HG02884 (cell line): Measurements from ENCODE around the gene KRT10.
"Not testable (repeated sequence)": the region's sequence is repeated elsewhere in the genome, so short reads cannot be mapped to it uniquely, and the experiment has no call there.

ENCODE experiments used
- ATAC-seq: cut with Tn5 transposase; IDR thresholded peaks from one replicate; pipeline ENCODE4 v1.9.1; 2021; ENCODE audit warnings: mild to moderate bottlenecking, moderate library complexity; ENCODE audit not compliant: unreplicated experiment

The KRT10 gene

GRCh38 chr17:40833882-40834281 is 11.5 kb upstream of the KRT10 start:
- ATAC-seq: no peak

DNA sequence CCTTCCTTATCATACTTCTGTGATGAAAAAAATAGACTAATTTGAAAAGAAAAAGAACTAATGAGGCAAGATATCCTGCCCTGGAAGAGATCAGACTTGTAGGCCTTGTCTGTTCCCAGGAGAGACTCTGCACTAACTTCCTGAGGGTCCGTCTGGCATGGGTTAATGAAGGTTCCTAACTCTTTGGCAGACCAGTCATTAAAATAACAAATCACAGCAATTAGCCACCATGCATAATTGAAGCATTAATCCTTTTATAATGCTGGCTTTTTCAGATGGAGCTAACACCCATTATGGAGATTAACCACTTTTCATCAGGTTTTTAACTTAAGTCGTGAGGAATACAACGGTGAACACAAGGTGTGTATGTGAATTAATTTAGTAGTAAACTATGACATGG is 10.4 kb upstream of the KRT10 start:
- no peak for ATAC-seq

GRCh38 chr17:40830085-40830776 is 7.8 kb upstream of the KRT10 start:
- ATAC-seq: no peak

DNA sequence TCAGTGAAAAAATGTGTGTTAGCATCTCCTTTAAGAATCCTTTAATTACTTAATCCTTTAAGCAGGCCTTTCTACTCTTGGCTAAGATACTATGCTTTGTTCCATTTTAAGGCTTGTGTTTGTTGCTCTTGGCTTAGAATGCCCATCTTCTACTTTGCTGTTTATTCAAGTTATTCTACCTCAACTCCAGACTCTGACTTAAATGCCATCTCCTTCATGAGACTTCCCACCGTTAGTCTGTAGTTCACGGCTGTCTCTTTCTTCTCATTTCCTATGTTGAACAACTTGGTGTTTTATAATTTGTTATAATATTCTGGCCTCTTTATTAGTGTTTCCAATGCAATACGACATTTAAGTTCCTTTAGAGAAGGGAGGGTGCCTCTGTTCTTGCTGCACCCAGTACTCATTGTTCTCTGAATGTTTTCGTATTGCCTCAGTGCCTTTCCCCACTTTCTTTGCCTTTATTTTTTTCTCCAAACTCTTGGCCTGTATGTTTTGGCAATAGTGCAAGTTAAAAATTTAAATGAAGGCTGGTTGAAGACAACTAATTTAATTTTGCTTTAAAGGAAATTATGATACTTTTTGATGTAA is 6.1 kb upstream of the KRT10 start:
- no peak for ATAC-seq

- ATAC-seq: no peak
Measured at GRCh38 chr17:40827746-40828453, 5.5 kb upstream of the KRT10 start.

DNA sequence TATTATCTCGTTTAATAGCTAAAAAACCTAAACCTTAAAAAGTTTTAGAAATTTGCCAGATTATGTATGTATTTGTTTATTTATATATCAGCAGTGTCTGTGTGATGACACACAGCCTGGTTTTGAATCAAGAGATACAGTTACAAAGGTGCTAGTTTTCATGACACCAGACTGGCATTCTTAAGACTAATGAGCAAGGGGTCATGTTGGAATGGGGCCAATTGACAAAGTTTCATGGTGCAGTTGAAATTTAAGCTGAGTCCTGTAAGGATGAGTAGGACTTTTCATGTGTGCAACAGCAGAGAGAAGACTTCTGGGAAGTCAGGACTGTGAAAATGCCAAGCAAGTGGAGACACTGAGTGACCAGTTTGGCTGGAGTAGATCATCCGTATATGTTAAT is 3.2 kb upstream of the KRT10 start:
- no peak for ATAC-seq

- ATAC-seq: no peak
Measured at GRCh38 chr17:40824015-40824832, 1.8 kb upstream of the KRT10 start.

GRCh38 chr17:40821536-40821935 is 878 bp downstream of the KRT10 start:
- ATAC-seq: no peak

- no peak for ATAC-seq
Measured at GRCh38 chr17:40820228-40820838, 2.1 kb downstream of the KRT10 start.

GRCh38 chr17:40819528-40820125 is 2.8 kb downstream of the KRT10 start:
- ATAC-seq: no peak

GRCh38 chr17:40818733-40819527 is 3.5 kb downstream of the KRT10 start:
- peak; percentile 62 for ATAC-seq

DNA sequence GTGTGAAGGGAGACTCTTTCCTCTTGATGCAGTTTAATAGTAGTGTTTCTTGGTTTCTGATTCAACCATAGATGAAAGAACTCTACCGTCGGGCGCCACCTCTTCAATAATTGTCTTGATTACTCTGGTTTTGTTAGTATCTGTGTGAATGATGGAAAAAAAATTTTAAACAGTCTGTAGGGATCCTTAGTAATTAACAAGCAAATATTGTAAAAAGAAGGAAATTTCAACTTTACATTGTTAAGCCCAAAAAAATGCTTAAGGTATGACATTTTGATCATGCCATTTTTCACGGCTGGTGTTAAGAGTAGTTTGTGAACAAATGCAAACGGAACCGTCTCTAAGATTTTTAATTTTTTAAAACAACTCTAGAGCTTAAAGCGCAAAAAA is 4.1 kb downstream of the KRT10 start:
- ATAC-seq: no peak

- no peak for ATAC-seq
Measured at GRCh38 chr17:40817103-40817682, 5.2 kb downstream of the KRT10 start.

DNA sequence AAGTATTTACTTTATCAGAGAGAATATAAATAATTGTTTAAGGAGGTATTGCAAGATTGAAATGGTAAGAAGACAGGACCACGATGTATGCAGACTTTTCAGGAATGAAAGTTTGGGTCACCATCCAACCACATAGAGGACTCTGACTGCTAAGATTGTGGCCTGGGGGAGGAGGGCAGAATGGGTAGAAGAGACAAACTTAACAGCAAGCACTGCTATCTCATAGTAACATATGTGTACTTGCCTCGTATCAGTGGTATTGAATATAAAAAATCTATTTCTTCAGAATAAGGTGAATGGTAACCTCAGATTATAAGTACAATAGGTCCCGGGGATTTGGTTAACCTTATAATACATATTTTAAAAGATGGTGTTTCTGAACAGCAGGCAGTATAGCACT is 5.8 kb downstream of the KRT10 start:
- ATAC-seq: no peak

- no peak for ATAC-seq
Measured at GRCh38 chr17:40815381-40815780, 7.0 kb downstream of the KRT10 start.

DNA sequence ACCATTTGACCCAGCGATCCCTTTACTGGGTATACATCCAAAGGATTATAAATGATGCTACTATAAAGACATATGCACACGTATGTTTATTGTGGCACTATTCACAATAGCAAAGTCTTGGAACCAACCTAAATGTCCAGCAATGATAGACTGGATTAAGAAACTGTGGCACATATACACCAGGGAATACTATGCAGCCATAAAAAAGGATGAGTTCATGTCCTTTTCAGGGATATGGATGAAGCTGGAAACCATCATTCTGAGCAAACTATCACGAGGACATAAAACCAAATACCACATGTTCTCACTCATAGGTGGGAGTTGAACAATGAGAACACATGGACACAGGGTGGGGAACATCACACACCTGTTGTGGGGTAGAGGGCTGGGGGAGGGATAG is 7.8 kb downstream of the KRT10 start:
- not testable (repeated sequence) for ATAC-seq

DNA sequence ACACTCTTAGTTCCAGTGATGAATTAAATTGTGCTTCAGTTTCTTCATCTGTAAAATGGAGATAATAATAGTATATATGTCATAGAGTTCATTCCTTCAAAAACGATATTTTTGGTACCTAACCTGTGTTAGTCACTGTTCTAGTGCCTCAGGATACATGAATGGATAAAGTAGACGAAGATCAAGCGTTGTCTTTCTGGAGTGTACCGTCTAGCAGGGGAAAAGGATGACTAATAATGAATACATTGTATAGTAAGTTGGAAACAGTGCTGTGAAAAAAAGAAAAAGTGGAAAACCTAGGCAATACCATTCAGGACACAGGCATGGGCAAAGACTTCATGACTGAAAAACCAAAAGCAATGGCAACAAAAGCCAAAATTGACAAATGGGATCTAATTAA is 8.6 kb downstream of the KRT10 start:
- no peak for ATAC-seq

DNA sequence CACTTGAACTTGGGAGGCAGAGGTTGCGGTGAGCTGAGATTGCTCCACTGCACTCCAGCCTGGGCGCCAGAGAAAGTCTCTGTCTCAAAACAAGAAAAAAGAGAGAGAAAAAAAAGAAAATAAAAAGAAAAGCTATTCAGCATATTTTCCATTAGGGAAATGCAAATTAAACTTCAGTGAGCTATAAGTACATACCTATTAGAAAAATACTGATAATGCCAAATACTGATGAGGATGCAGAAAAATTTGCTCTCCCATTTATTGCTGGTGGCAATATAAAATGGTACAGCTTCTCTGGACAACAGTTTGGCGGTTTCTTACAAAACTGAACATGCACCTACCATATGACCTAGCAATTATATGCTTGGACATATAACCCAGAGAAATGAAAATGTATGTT is 9.8 kb downstream of the KRT10 start:
- no peak for ATAC-seq

GRCh38 chr17:40810494-40810893 is 11.9 kb downstream of the KRT10 start:
- ATAC-seq: no peak
